GM19324 (cell line): ENCODE results near the gene PRRT2.
A peak's percentile ranks its signal among the peaks of the same experiment; 100 is the strongest.
"Not testable (repeated sequence)": the region's sequence is repeated elsewhere in the genome, so short reads cannot be mapped to it uniquely, and the experiment has no call there.

Experiments used
- ATAC-seq: cut with Tn5 transposase; IDR thresholded peaks from one replicate; pipeline ENCODE4 v1.9.1; 2021; ENCODE audit warnings: mild to moderate bottlenecking, moderate library complexity; ENCODE audit not compliant: unreplicated experiment, low FRiP score

Gene PRRT2

DNA sequence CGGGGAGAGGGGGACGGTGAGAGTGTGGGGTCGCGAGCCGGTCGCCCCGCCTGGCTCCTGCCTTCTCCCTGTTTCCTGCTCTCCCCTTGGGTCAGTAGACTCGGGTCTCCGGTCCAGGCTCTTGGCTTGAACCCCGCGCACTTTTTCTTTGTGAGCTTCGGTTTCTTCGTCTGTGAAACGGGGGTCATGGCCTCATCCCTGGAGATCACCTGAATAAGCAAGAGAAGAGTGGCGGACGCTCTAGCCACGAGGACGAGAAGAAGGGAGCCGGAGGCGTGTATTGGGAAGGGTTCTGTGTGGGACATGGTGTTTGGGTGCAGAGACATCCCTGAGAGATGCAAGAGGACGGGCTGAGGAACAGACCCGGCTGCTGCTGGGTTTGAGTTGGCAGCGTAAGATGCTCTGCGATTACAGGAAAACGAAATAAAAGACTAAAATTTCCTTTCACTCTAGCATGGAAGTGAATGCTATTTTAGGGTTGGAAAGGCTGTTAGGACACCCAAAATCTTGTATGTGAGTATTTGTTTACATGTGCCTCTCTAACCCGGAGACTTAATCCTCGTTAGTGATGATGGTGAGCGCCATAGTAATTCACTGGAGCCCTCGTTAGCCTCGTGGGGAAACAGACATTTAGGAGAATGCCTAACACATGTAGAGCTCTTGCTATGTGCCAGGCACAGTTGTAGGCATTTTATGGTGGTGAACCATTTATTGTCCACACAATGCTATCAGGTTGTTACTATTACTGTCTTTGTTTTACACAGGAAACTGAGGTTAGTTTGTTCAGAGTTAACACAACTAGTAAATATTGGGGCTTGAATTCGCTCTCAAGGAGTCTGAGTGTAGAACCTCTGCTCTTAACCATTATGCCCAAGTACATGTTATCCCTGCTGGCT lies 20.8 kb upstream of the PRRT2 start:
- ATAC-seq: no peak

DNA sequence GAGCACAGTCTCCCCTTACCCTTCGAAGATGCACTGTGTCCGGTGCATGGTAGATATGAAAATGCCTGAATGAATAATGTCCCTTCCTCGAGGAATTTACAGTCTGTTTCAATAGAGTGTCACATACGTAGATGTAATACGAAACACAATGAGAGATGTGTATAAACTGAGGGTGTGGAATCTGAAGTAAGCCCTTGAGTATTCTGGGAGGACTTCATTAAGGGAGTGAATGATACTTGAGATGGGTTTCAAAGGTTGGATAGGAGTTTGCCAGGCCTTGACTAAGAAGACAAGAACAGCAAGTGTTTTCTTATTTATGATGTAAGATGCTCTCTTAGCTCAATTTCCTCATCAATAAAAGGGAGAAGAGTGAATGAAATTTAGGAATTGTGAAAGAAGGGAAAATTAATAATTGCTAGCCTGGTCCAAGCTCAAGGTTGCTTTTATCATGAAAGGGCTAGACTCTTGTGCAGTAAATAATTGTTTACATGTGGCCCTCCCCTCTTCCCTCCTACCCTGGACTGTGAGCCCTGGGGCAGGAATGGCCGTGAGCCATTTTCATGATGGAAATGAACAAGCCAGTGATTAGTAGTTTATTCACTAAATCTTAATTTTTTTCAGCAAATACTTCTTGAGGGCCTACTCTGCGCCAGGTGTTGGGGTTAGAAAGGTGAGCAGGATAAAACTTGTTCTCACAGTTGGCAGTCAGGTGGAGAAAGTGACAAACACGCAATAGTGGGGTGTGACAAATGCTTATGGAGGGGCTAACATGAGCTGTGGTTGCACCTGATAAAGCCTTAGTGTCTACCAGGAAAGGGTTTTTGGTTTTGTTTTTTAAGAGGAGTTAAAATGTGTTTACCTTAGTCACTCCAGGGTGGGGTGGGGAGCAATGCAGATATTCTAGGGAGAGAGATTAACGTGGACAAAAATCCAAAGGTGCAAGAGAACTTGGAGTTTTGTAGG lies 19.9 kb upstream of the PRRT2 start:
- no peak for ATAC-seq

DNA sequence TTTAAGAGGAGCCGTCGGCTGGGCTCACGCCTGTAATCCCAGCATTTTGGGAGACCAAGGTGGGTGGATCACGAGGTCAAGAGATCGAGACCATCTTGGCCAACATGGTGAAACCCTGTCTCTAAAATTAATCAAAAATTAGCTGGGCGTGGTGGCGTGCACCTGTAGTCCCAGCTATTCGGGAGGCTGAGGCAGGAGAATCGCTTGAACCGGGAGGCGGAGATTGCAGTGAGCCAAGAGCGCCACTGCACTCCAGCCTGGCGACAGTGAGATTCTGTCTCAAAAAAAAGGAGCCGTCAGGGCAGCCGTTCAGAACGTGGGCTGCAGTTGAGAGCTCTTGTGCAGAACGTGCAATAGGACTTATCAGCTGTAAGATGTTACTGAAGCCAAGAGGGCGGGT lies 18.8 kb upstream of the PRRT2 start:
- not testable (repeated sequence) for ATAC-seq

DNA sequence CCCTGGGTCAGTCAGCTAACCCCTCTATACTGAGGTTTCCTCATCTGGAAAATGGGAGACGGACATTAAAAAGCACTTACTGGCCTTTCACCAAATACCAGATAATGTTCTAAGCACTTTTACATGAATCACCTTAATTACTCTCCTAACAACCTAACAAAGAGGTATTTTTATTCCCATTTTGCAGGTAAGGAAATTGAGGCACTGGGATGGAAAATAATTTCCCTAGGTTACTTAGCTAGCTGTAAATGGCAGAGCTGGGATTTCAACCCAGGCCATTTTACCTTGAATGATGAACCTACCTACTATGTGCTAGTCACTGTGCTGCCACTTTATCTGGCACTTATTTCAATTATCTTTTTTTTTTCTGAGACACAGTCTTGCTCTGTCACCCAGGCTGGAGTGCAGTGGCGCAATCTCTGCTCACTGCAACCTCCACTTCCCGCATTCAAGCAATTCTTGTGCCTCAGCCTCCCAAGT lies 17.7 kb upstream of the PRRT2 start:
- no peak for ATAC-seq

DNA sequence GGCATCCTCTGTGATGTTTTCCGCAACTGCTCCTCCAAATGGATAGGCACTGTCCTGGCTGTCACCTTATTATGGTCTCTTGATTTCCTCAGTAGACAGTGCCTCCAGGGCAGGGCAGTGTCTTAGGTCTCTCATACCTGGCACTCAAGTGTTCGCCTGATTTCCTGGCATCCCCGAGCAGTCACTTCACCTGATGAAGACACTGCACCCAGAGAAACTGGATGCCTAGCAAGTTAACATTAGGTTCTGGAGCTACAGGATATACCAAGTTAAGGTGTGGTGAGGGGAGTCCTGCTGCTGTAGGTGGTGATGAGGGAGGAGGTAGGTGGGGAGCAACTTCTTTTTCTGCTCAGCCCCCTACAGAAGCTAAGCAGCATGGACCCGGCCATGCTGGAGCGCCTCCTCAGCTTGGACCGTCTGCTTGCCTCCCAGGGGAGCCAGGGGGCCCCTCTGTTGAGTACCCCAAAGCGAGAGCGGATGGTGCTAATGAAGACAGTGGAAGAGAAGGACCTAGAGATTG lies 9.5 kb upstream of the PRRT2 start:
- ATAC-seq: no peak

DNA sequence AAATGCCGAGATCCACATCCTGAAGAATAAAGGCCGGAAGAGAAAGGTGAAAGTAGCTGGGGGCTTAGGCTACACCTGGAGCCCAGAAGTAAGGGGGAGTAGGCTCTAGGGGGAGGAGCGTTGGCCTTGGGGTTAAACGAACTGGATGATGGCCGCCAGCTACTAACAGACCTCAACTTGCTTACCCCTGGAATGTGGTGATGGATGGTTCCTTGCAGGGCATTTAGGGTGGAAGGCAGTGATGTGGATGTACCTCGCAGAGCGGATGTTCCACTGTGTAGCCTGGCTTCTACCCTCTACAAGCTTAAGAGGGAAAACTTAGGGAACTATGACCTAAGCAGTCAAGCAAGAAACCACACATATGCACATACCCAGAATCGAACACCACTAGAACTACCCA lies 8.0 kb upstream of the PRRT2 start:
- no peak for ATAC-seq

DNA sequence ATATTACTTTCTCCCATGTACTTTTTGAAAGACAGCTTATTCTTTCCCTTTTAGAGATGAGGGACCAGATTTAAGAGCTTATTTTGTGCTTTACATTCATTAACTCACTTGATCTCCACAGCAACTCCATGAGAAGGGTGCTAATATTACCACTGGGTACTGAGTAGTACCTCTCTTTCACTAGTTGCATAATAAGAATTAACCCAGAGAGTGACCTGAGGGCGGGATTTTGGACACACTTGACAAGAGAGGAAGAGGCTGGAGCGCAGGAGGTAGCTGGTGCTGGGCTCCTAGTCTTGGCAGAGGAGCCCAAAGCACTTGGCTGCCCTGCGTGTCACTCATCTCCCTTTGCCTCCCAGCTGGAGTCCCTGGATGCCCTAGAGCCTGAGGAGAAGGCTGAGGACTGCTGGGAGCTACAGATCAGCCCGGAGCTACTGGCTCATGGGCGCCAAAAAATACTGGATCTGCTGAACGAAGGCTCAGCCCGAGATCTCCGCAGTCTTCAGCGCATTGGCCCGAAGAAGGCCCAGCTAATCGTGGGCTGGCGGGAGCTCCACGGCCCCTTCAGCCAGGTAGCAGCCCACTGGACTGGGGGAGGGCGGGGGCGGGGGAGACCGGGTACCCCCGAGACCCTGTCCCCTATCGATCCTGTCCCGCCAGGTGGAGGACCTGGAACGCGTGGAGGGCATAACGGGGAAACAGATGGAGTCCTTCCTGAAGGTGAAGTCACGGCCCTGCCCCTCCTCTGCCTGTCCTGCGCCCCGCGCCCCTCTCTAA lies 7.3 kb upstream of the PRRT2 start:
- no peak for ATAC-seq

DNA sequence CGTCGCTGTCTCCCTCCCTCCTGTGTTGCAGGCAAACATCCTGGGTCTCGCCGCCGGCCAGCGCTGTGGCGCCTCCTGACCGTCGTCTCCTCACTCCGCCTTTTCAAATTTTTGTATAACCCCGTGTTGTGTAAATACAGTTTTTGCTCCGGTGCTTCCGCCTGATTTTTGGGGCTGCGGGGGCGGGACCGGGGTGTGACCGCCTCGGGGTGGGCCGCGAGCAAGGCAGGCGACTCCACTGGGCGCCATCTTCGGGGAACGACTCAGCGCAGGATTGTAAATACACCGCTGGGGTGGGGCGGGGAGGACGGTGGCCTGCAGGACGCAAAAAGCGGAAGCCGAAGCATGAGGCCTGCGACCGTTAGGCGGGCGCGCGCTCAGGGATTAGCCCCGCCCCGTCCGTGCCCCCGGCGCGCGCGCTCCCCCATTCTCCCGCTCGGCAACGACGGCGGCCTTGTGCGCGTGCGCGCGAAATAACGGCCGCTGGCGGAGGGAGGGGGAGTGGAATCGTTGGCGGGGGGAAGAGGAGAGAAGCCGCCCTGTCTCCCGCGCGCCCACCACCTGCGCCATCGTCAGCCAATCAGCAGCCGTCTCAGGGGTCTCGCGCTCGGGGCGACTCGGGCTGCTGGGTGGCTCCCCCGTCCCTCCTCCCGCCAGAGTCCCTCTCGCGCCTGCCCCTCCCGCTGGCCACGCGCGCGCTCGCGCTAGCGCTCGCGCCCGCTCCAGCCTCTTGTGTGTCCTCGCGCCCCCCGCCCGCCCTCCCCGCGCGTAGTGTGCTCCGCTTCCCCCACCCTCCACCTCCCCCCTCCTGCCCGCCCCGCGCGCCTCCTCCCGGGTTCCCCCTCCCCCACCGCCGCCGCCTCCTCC lies 6.5 kb upstream of the PRRT2 start:
- peak; percentile 66 for ATAC-seq

DNA sequence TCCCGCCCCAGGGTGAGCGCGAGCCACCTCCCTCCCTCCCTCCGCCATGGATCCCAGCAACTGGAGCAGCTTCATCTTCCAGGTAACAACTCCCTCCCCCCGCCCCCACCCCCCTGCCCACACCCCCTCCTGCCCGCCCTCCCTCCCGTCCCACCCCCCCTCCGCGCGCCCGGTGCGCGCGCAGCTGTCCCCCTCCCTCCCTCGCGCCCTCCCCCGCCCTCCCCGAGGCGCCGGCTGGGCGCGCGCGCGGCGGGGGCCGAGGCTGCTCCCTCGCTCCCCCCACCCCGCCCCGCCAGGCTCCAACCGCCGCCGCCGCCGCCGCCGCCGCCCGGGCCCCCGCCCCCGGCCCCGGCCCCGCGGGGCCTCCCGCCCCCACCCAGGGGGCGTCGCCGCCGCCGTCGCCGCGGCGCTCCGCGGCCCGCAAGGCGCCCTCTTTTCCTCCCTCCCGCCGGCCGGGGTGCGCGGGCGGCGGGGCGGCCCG lies 5.9 kb upstream of the PRRT2 start, which contains the start of gene MAZ:
TSS of gene MAZ (plus strand) at position 431 of the 481 bp plus-strand sequence. CDS start 173 bp downstream, outside the sequence.
- peak; percentile 12 for ATAC-seq

DNA sequence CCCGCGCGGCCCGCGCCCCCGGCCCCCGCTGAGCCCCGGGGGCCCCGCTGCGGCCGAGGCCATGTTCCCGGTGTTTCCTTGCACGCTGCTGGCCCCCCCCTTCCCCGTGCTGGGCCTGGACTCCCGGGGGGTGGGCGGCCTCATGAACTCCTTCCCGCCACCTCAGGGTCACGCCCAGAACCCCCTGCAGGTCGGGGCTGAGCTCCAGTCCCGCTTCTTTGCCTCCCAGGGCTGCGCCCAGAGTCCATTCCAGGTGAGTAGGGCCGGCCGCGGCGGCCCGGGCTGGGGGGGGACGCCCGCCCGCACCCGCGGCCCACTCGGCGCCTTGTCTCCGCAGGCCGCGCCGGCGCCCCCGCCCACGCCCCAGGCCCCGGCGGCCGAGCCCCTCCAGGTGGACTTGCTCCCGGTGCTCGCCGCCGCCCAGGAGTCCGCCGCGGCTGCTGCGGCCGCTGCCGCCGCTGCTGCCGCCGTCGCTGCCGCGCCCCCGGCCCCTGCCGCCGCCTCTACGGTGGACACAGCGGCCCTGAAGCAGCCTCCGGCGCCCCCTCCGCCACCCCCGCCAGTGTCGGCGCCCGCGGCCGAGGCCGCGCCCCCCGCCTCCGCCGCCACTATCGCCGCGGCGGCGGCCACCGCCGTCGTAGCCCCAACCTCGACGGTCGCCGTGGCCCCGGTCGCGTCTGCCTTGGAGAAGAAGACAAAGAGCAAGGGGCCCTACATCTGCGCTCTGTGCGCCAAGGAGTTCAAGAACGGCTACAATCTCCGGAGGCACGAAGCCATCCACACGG lies 5.2 kb upstream of the PRRT2 start:
- peak; percentile 3 for ATAC-seq

DNA sequence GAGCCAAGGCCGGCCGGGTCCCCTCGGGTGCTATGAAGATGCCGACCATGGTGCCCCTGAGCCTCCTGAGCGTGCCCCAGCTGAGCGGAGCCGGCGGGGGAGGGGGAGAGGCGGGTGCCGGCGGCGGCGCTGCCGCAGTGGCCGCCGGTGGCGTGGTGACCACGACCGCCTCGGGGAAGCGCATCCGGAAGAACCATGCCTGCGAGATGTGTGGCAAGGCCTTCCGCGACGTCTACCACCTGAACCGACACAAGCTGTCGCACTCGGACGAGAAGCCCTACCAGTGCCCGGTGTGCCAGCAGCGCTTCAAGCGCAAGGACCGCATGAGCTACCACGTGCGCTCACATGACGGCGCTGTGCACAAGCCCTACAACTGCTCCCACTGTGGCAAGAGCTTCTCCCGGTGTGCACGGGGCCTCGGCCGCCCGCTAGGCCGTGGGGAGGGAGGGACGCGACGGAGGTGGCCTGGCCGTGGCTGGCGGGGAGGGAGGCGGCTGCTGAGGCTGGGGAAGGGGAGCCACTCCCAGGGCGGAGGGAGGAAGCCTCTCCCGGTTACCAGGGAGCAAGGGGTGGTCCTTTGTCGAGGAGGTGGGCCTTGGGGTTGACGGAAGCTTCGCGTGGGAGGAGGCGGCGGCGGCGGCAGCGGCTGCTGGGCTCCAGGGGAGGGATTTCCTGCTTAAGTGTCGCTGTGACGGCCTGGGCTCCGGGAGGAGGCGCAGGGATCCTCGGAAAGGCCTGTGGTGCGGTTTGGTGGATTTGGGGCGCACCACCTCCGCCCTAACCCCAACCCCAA lies 4.4 kb upstream of the PRRT2 start:
- ATAC-seq: peak; percentile 9

DNA sequence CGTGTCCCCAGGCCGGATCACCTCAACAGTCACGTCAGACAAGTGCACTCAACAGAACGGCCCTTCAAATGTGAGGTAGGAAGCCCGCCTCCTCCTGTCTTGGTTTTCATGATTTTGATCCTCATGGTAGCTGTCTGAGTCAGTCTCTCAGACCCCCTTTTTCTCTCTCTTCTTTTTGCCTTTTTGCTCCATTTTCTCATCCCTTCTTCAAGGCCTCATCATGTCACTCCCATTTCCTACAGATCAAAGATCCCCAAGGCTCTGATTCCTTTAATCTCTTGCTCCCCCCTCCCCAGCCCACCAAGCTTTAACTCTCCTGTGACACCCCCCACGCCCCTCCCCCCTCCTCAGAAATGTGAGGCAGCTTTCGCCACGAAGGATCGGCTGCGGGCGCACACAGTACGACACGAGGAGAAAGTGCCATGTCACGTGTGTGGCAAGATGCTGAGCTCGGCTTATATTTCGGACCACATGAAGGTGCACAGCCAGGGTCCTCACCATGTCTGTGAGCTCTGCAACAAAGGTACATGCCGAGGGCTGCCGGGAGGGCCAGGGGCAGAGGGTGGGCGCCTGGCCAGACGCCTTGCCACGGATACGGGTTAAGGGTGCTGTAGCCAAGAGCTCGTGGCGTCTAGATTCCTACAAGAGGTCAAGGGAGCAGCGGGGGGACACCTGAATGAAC lies 3.6 kb upstream of the PRRT2 start:
- no peak for ATAC-seq

DNA sequence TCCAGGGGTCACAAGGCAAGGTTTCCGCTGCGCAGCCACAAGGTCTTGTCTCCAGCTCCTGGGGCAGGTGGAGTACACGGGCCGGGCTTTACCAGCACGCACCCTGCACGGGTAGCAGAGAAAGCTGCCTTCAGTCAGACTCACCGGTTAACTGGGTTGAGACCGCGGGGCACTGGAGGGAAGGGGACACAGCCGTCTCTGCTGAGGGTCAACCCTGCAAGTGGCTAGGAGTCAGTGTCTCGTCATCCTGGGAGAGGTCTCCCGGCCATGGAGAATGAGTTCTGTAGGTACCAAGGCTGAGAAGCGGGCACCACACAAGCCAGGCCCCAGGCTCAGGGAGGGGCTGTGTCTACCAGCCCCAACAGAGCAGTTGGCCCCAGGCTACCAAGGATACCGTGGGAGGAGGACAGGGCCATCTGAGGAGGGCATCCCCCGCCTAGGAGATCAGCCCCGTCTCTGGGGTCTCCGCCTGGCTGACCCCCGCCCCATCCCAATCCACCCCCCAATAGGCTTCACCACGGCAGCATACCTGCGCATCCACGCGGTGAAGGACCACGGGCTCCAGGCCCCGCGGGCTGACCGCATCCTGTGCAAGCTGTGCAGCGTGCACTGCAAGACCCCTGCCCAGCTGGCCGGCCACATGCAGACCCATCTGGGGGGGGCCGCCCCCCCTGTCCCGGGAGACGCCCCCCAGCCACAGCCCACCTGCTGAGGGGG lies 2.8 kb upstream of the PRRT2 start:
- no peak for ATAC-seq

DNA sequence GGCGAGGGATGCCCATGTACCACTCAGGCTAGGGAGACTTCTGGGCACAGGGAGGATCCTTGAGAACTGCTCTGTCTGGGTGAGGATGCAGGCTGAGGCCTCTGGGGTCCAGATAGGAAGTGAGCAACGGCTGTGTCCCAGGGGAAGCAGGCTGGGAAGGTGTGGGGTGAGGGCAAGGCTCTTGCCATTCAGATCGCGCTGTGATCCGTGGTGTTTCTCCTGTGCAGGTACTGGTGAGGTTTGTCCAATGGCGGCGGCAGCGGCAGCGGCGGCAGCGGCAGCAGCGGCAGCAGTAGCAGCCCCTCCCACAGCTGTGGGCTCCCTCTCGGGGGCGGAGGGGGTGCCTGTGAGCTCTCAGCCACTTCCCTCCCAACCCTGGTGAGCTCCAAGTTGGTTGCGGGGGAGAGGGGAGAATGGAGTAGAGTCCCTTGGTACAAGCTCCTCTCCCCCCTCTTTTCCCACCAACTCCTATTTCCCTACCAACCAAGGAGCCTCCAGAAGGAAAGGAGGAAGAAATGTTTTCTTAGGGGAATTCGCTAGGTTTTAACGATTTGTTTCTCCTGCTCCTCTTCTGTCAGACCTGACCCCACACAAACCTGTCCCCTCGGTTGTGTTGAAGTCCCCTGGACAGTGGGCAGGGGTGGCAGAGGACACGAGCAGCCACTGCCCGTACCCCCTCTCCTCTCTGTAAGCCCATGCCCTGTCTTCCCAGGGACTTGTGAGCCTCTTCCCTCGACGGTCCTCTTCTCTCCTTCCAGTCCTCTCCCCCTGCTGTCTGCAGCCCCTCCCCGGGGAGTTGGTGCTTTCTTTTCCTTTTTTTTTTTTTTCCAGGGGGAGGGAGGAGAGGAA lies 1.9 kb upstream of the PRRT2 start:
- ATAC-seq: no peak

DNA sequence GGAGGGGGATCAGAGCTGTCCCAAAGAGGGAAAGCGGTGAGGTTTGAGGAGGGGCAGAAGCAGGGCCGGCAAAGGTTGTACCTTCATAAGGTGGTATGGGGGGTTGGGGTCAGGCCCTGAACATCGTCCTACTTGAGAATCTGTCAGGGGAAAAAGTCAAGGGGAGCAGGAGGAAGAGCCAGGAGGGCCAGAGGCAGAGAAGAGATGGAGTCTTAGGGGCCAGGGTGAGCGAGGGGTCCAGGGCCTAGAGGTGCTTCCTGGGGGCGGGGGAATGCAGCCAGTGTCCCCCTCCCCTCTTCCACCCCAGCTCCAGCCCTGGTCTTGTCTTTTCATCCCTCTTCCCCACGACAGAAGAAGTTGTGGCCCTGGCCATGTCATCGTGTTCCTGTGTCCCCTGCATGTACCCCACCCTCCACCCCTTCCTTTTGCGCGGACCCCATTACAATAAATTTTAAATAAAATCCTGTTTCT lies 1.3 kb upstream of the PRRT2 start:
- ATAC-seq: no peak
